Mesendoderm (in vitro differentiated cells): ENCODE results near the gene MYO1B. TPM values are rescaled to one million over a fixed set of nuclear protein-coding genes. Genes with fewer than 3 reads are reported as not detected.

Source experiments
- DNase-seq: peaks from one replicate; pipeline ENCODE4 v3.0.0; 2013
- H2AK5ac ChIP-seq: 2 replicates; pipeline ENCODE4 v1.6.1; 2013; ENCODE audit warnings: low read length, inconsistent platforms
- H2BK120ac ChIP-seq: 2 replicates; pipeline ENCODE4 v1.6.1; 2013; ENCODE audit warnings: low read depth, mild to moderate bottlenecking, low read length, moderate library complexity, mixed read lengths
- H2BK15ac ChIP-seq: replicated peaks from 2 replicates; pipeline ENCODE4 v1.6.1; 2013; ENCODE audit warnings: low read depth, mild to moderate bottlenecking, moderate library complexity
- H2BK5ac ChIP-seq: 2 replicates; pipeline ENCODE4 v1.6.1; 2013; ENCODE audit warnings: low read length, inconsistent platforms
- H3K18ac ChIP-seq: 2 replicates; pipeline ENCODE4 v1.6.1; 2013; ENCODE audit warnings: mild to moderate bottlenecking, low read length, mixed read lengths
- H3K23ac ChIP-seq: one replicate; pipeline ENCODE4 v1.6.1; 2013; ENCODE audit warnings: low read length
- H3K27ac ChIP-seq: 2 replicates; pipeline ENCODE4 v1.5.1; 2013; ENCODE audit warnings: low read depth, mild to moderate bottlenecking, inconsistent platforms, low read length, moderate library complexity
- H3K27me3 ChIP-seq: 2 replicates; pipeline ENCODE4 v1.6.1; 2013; ENCODE audit warnings: low read length, control low read depth, mild to moderate bottlenecking, inconsistent platforms; ENCODE audit not compliant: insufficient read depth, poor library complexity
- H3K36me3 ChIP-seq: 2 replicates; pipeline ENCODE4 v1.6.1; 2013; ENCODE audit warnings: low read length, inconsistent platforms; ENCODE audit not compliant: control insufficient read depth, insufficient read depth
- H3K4ac ChIP-seq: one replicate; pipeline ENCODE4 v1.6.1; 2013; ENCODE audit warnings: low read depth, mild to moderate bottlenecking, low read length, moderate library complexity
- H3K4me1 ChIP-seq: 2 replicates; pipeline ENCODE4 v1.6.1; 2013; ENCODE audit warnings: low read depth, low read length, inconsistent platforms; ENCODE audit not compliant: control insufficient read depth
- H3K4me2 ChIP-seq: 2 replicates; pipeline ENCODE4 v1.6.1; 2013; ENCODE audit warnings: low read length
- H3K4me3 ChIP-seq: 2 replicates; pipeline ENCODE4 v1.5.1; 2013; ENCODE audit warnings: mild to moderate bottlenecking, low read length
- H3K56ac ChIP-seq: one replicate; pipeline ENCODE4 v1.6.1; 2013; ENCODE audit warnings: low read length
- H3K79me1 ChIP-seq: 2 replicates; pipeline ENCODE4 v1.6.1; 2013; ENCODE audit warnings: low read length, inconsistent platforms
- H3K79me2 ChIP-seq: 2 replicates; pipeline ENCODE4 v1.6.1; 2013; ENCODE audit warnings: mild to moderate bottlenecking, low read length; ENCODE audit not compliant: control insufficient read depth, insufficient read depth
- H3K9ac ChIP-seq: 2 replicates; pipeline ENCODE4 v1.6.1; 2013; ENCODE audit warnings: low read length, inconsistent platforms
- H4K5ac ChIP-seq: one replicate; pipeline ENCODE4 v1.6.1; 2013; ENCODE audit warnings: low read length
- H4K8ac ChIP-seq: one replicate; pipeline ENCODE4 v1.6.1; 2013; ENCODE audit warnings: low read depth, mild to moderate bottlenecking, control low read depth, low read length, moderate library complexity
- WGBS: extraction: QIAGEN DNeasy Blood & Tissue Kit; methylation state at CpG from one replicate; pipeline ENCODE4 v1.1.7; 2013; ENCODE audit warnings: low lambda C conversion rate, missing lambda C conversion rate; ENCODE audit not compliant: insufficient coverage; ENCODE audit errors: extremely low coverage; 5-methylcytosine and 5-hydroxymethylcytosine counted together
- polyA plus RNA-seq, 2 experiments: library from polyadenylated mRNA; stranded (reverse); fragments of 200-250 nt; gene quantifications; one replicate each; pipeline ENCODE4 v1.2.3, GENCODE V29; 2013

MYO1B gene
- 35.0 TPM for polyA plus RNA-seq (2013, experiment 1 of 2)
- polyA plus RNA-seq (2013, experiment 2 of 2) = 35.1 TPM

GRCh38 chr2:191245046-191245868 is at the start of gene MYO1B:
MYO1B (plus strand) TSS chr2:191245404; CDS start chr2:191276896, 31,492 bp downstream.
- Histone ChIP-seq H2BK15ac (no peak within 1 kb of the TSS), H3K56ac (peak within 1 kb of the TSS; percentile 96), H2AK5ac (no peak within 1 kb of the TSS), H3K9ac (peak within 1 kb of the TSS; percentile 93), H3K4me1 (peaks cover 15% of the 10 kb centered on the region), H4K5ac (no peak within 1 kb of the TSS), H3K36me3 (no peaks in the 10 kb centered on the region), H3K4me2 (peak within 1 kb of the TSS; percentile 43), H3K79me2 (peaks cover 38% of the 10 kb centered on the region), H3K18ac (peak within 1 kb of the TSS; percentile 89), H3K4ac (peak within 1 kb of the TSS; percentile 73), H3K79me1 (peaks cover 13% of the 10 kb centered on the region), H3K27me3 (no peaks in the 10 kb centered on the region), H3K27ac (peak within 1 kb of the TSS; percentile 95), H3K4me3 (peak within 1 kb of the TSS; percentile 43), H3K23ac (peak within 1 kb of the TSS; percentile 69), H4K8ac (no peak within 1 kb of the TSS), H2BK5ac (peak within 1 kb of the TSS; percentile 85), H2BK120ac (peak within 1 kb of the TSS; percentile 30)
- DNase-seq = peak; percentile 92
- no CpG with 5 or more reads among the region's 112 CpGs for WGBS

- Histone ChIP-seq H3K4me2 (no peak overlapping the region), H2BK120ac (no peak overlapping the region), H2AK5ac (no peak overlapping the region), H3K4me3 (no peak overlapping the region), H3K23ac (no peak overlapping the region), H4K8ac (no peak overlapping the region), H3K27ac (no peak overlapping the region), H3K79me1 (no peaks in the 10 kb centered on the region), H3K79me2 (no peaks in the 10 kb centered on the region), H3K27me3 (no peaks in the 10 kb centered on the region), H3K36me3 (no peaks in the 10 kb centered on the region), H3K56ac (no peak overlapping the region), H3K4me1 (no peaks in the 10 kb centered on the region), H4K5ac (no peak overlapping the region), H2BK15ac (no peak overlapping the region), H3K4ac (no peak overlapping the region), H2BK5ac (no peak overlapping the region), H3K9ac (no peak overlapping the region), H3K18ac (no peak overlapping the region)
- no peak for DNase-seq
- WGBS = no CpG with 5 or more reads among the region's 3 CpGs
These were observed 48.1 kb upstream of the MYO1B start for GRCh38 chr2:191197096-191197495.

GRCh38 chr2:191198271-191198670 is 46.9 kb upstream of the MYO1B start:
- no peak overlapping the region for H3K4ac ChIP-seq
- H3K79me2 ChIP-seq = no peaks in the 10 kb centered on the region
- H3K27me3 ChIP-seq = no peaks in the 10 kb centered on the region
- no peaks in the 10 kb centered on the region for H3K36me3 ChIP-seq
- no peaks in the 10 kb centered on the region for H3K4me1 ChIP-seq
- no peak overlapping the region for H4K5ac ChIP-seq
- H3K9ac ChIP-seq = no peak overlapping the region
- H2BK5ac ChIP-seq = no peak overlapping the region
- H3K79me1 ChIP-seq = no peaks in the 10 kb centered on the region
- DNase-seq = no peak
- H3K23ac ChIP-seq = no peak overlapping the region
- no peak overlapping the region for H2BK120ac ChIP-seq
- H3K18ac ChIP-seq = no peak overlapping the region
- H3K27ac ChIP-seq = no peak overlapping the region
- no peak overlapping the region for H2AK5ac ChIP-seq
- H3K56ac ChIP-seq = no peak overlapping the region
- no CpG with 5 or more reads among the region's 4 CpGs for WGBS
- H4K8ac ChIP-seq = no peak overlapping the region
- no peak overlapping the region for H2BK15ac ChIP-seq
- H3K4me2 ChIP-seq = no peak overlapping the region
- H3K4me3 ChIP-seq = no peak overlapping the region

GRCh38 chr2:191199929-191200512 is 45.2 kb upstream of the MYO1B start:
- DNase-seq = no peak
- no peak overlapping the region for H2BK120ac ChIP-seq
- H3K36me3 ChIP-seq = no peaks in the 10 kb centered on the region
- no peak overlapping the region for H4K8ac ChIP-seq
- no peak overlapping the region for H2AK5ac ChIP-seq
- no peak overlapping the region for H3K4ac ChIP-seq
- no peak overlapping the region for H3K27ac ChIP-seq
- no peak overlapping the region for H3K23ac ChIP-seq
- no peak overlapping the region for H3K9ac ChIP-seq
- no peak overlapping the region for H4K5ac ChIP-seq
- H3K56ac ChIP-seq = no peak overlapping the region
- H3K4me2 ChIP-seq = no peak overlapping the region
- no peak overlapping the region for H3K18ac ChIP-seq
- H2BK5ac ChIP-seq = no peak overlapping the region
- no peaks in the 10 kb centered on the region for H3K79me1 ChIP-seq
- H3K4me3 ChIP-seq = no peak overlapping the region
- no peaks in the 10 kb centered on the region for H3K27me3 ChIP-seq
- H3K4me1 ChIP-seq = no peaks in the 10 kb centered on the region
- H3K79me2 ChIP-seq = no peaks in the 10 kb centered on the region
- no peak overlapping the region for H2BK15ac ChIP-seq
- WGBS = no CpG with 5 or more reads among the region's 6 CpGs

- H3K4me1 ChIP-seq = no peaks in the 10 kb centered on the region
- no peak overlapping the region for H3K56ac ChIP-seq
- H3K27ac ChIP-seq = no peak overlapping the region
- no peak overlapping the region for H3K23ac ChIP-seq
- no peak overlapping the region for H3K18ac ChIP-seq
- no peaks in the 10 kb centered on the region for H3K36me3 ChIP-seq
- DNase-seq = no peak
- no peak overlapping the region for H4K5ac ChIP-seq
- H3K9ac ChIP-seq = no peak overlapping the region
- no peak overlapping the region for H3K4ac ChIP-seq
- no CpG with 5 or more reads among the region's 1 CpG for WGBS
- H3K79me2 ChIP-seq = no peaks in the 10 kb centered on the region
- H2BK120ac ChIP-seq = no peak overlapping the region
- H4K8ac ChIP-seq = no peak overlapping the region
- no peak overlapping the region for H2BK5ac ChIP-seq
- no peak overlapping the region for H2BK15ac ChIP-seq
- H3K79me1 ChIP-seq = no peaks in the 10 kb centered on the region
- no peak overlapping the region for H3K4me2 ChIP-seq
- H2AK5ac ChIP-seq = no peak overlapping the region
- H3K27me3 ChIP-seq = no peaks in the 10 kb centered on the region
- no peak overlapping the region for H3K4me3 ChIP-seq
These were observed 44.3 kb upstream of the MYO1B start for GRCh38 chr2:191200910-191201309.
